T-helper 1 cell treated with Interleukin-12 subunit alpha and Interleukin-12 subunit beta and Interleukin-4 antibody, amounts not matched to agents 30 μg/mL and 1 μg/mL, for 36 hours (primary cell): ENCODE results near the gene ZSCAN5B.
"Not testable (repeated sequence)": the region's sequence is repeated elsewhere in the genome, so short reads cannot be mapped to it uniquely, and the experiment has no call there.

Experiments
- H3K27ac Mint-ChIP-seq: one replicate; pipeline ENCODE4 v1.8.0; 2021; ENCODE audit warnings: mild to moderate bottlenecking, mixed read lengths
- H3K27me3 Mint-ChIP-seq: one replicate; pipeline ENCODE4 v1.8.0; 2021; ENCODE audit warnings: low read depth, mixed read lengths
- H3K36me3 Mint-ChIP-seq: one replicate; pipeline ENCODE4 v1.8.0; 2021; ENCODE audit warnings: low read depth, mixed read lengths
- H3K4me1 Mint-ChIP-seq: one replicate; pipeline ENCODE4 v1.8.0; 2021; ENCODE audit warnings: low read depth, mixed read lengths
- H3K4me3 Mint-ChIP-seq: one replicate; pipeline ENCODE4 v1.8.0; 2021; ENCODE audit warnings: mild to moderate bottlenecking, moderate library complexity, mixed read lengths
- H3K9me3 Mint-ChIP-seq: one replicate; pipeline ENCODE4 v1.8.0; 2021; ENCODE audit warnings: mixed read lengths

Gene ZSCAN5B

DNA sequence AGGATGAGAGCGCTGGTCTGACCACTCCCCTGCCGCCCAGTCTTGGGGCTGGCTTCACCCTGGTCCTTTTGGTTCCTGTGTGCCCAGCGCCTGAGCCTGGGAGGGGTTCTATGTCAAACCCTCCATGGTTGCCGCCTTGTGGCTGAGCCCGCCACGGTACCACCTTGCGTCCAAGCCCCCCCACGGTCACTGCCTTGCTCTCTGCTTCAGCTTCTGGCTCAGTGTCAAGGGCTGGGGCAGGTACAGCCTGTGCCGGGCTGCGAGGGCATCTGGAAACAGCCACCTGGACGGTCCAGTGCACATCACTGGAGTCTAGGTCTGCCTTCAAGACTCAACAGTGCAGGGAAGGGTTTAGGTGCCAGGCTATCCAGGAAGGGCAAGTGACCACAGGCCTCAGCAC, 36.0 kb downstream of the ZSCAN5B start:
- Mint-ChIP-seq H3K27me3 (no peaks in the 10 kb centered on the region), H3K36me3 (peaks cover 13% of the 10 kb centered on the region), H3K4me1 (peaks cover 10% of the 10 kb centered on the region), H3K9me3 (no peaks in the 10 kb centered on the region), H3K4me3 (no peak overlapping the region), H3K27ac (no peak overlapping the region)

DNA sequence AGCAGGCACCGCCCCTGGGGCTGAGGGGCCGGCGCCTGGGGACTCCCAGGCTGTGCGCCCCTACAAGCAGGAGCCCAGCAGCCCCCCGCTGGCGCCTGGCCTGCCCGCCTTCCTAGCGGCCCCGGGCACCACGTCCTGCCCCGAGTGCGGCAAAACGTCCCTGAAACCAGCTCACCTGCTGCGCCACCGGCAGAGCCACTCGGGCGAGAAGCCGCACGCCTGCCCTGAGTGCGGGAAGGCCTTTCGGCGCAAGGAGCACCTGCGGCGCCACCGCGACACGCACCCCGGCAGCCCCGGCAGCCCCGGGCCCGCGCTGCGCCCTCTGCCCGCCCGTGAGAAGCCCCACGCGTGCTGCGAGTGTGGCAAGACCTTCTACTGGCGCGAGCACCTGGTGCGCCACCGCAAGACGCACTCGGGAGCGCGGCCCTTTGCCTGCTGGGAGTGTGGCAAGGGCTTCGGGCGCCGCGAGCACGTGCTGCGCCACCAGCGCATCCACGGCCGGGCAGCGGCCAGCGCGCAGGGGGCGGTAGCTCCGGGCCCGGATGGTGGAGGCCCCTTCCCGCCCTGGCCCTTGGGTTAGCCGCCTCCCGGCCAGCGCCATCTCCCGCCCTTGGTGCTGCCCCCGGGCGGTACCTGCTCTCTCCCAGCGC, 37.8 kb downstream of the ZSCAN5B start:
- Mint-ChIP-seq H3K27ac (no peak overlapping the region), H3K36me3 (peaks cover 19% of the 10 kb centered on the region), H3K4me1 (peaks cover 10% of the 10 kb centered on the region), H3K9me3 (no peaks in the 10 kb centered on the region), H3K27me3 (no peaks in the 10 kb centered on the region), H3K4me3 (no peak overlapping the region)

DNA sequence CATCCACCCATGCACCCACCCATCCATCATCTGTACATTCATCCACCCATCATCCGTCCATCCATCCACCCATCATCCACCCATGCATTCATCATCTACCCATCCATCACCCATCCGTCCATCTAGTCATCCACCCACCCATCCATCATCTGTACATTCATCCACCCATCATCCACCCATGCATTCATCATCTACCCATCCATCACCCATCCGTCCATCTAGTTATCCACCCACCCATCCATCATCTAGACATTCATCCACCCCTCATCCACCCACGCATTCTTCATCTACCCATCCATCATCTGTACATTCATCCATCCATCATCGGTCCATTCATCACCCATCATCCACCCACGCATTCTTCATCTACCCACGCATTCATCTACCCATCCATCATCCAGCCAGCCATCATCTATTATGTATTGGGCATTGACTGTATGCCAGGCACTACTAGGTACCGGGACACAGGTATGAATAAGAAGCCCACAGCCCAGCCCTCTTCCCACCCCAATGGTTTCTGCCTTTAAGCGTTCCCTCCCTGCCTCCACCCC, 38.5 kb downstream of the ZSCAN5B start:
- Mint-ChIP-seq H3K36me3 (peaks cover 19% of the 10 kb centered on the region), H3K27me3 (no peaks in the 10 kb centered on the region), H3K27ac (no peak overlapping the region), H3K9me3 (no peaks in the 10 kb centered on the region), H3K4me3 (no peak overlapping the region), H3K4me1 (peaks cover 10% of the 10 kb centered on the region)

DNA sequence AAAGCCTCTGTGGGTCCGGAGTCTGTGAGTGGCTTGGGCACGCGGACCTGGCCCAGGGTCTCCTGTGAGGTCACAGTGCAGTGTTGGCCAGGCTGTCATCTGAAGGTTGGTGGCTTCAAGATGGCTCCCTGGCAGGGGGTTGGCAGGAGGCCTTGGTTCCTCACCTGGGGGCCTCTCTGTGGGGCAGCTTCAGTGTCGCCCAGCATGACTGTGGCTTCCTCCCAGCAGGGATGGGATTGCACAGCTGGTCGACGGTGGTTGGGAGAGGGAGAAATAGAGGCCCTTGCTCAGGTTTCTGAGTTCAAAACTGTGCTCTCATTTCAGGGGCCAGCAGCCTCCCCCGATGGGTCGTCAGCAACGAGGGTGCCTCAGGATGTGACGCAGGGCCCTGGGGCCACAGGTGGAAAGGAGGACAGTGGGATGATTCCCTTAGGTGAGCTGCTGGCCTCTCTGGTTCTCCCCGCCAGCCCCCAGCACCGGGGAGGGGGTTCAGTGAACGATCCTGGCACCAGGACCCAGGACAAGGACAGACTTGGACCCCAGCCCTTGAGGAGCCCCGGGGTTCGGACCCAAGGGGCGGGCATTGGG, 39.3 kb downstream of the ZSCAN5B start:
- no peaks in the 10 kb centered on the region for H3K27me3 Mint-ChIP-seq
- H3K4me1 Mint-ChIP-seq = peaks cover 11% of the 10 kb centered on the region
- H3K27ac Mint-ChIP-seq = no peak overlapping the region
- H3K9me3 Mint-ChIP-seq = no peaks in the 10 kb centered on the region
- H3K36me3 Mint-ChIP-seq = peaks cover 23% of the 10 kb centered on the region
- H3K4me3 Mint-ChIP-seq = no peak overlapping the region

DNA sequence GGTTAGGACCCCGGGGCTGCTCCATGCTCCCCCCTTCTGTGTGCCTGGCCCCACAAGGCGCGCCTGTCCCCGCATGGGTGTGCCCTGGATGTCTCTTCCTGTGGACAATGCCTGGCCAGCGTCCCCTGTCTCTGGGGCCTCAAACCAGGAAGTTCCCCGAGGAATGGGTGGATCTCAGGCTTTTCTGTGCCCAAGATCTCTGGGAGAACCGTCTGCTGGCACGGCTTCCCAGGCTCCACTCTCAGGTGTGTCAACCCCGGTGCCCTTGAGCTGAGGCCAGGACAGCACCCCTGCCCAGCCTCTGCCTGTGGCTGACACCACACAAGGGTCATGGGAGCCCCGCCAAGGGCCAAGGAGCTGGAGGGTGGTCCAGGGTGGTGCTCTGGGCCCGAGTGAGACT, 40.8 kb downstream of the ZSCAN5B start:
- H3K36me3 Mint-ChIP-seq = peaks cover 23% of the 10 kb centered on the region
- no peak overlapping the region for H3K27ac Mint-ChIP-seq
- no peak overlapping the region for H3K4me3 Mint-ChIP-seq
- peaks cover 10% of the 10 kb centered on the region for H3K4me1 Mint-ChIP-seq
- no peaks in the 10 kb centered on the region for H3K27me3 Mint-ChIP-seq
- H3K9me3 Mint-ChIP-seq = no peaks in the 10 kb centered on the region

DNA sequence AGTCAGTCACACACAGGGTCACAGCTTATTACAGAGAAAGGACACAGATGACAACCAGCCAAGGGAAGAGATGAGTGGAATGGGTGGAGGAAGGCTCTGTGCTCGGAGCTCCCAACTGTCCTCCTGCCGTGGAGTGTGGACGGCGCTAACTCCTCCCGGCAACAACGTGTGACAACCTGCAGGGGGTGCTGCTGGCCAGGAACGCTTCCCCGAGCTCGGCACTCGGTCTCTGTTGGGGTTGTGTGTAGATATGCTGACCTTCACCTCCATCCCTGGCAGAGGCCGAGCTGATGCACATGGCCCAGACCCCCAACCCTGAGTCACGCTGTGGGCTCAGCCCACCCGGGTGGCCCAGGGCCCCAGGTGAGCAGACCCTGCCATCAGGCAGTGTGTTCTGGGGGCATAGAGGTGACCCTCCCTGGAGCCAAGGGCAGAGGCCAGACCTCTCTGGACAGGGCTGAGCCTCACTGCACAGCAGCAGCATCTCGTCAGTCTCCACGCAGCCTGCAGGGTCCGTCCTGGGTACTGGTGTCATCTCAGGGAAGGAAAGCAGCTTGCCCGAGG, 42.4 kb downstream of the ZSCAN5B start:
- Mint-ChIP-seq H3K27ac (no peak overlapping the region), H3K4me1 (peaks cover 10% of the 10 kb centered on the region), H3K9me3 (no peaks in the 10 kb centered on the region), H3K27me3 (no peaks in the 10 kb centered on the region), H3K4me3 (no peak overlapping the region), H3K36me3 (peaks cover 25% of the 10 kb centered on the region)

DNA sequence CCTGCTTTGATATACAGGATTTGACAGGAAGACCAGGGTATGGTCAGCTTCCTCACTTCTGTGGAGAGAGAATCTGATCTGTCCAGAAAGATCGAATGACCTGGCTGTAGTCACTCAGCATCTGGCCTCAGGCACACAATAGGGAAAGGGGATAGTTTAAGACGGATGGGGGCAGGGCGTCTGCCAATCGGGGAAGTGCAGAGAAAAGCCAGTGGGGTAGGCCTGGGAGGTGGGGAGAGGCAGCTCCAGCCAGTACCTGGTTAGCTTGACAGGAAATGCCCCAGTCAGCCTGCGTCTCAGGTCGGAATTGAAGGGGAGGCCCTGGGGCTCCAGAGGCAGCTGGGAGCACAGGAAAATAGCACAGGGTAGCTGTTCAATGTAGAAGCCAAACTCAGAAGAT, 44.1 kb downstream of the ZSCAN5B start:
- Mint-ChIP-seq H3K9me3 (no peaks in the 10 kb centered on the region), H3K27me3 (no peaks in the 10 kb centered on the region), H3K27ac (peak overlapping the region; percentile 62), H3K36me3 (peaks cover 28% of the 10 kb centered on the region), H3K4me3 (no peak overlapping the region), H3K4me1 (peaks cover 10% of the 10 kb centered on the region)

DNA sequence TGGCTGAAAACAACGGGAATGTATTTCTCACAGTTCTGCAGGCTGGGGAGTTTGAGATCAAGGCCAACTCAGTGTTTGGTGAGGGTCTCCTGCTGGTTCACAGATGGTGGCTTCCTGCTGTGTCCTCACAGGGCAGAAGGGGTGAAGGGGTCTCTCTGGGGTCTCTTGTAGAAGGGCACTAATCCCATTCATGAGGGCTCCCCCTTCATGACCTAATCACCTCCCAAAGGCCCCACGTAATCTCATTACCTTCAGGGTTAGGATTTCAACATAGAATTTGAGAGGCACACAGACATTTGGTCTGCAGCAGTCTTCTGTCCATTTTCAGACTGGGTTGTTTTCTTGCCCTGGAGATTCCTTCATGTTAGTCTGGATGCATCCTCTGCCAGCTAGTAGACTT, 44.9 kb downstream of the ZSCAN5B start:
- H3K36me3 Mint-ChIP-seq = peaks cover 31% of the 10 kb centered on the region
- H3K4me3 Mint-ChIP-seq = no peak overlapping the region
- peaks cover 10% of the 10 kb centered on the region for H3K4me1 Mint-ChIP-seq
- no peaks in the 10 kb centered on the region for H3K9me3 Mint-ChIP-seq
- H3K27me3 Mint-ChIP-seq = no peaks in the 10 kb centered on the region
- no peak overlapping the region for H3K27ac Mint-ChIP-seq

DNA sequence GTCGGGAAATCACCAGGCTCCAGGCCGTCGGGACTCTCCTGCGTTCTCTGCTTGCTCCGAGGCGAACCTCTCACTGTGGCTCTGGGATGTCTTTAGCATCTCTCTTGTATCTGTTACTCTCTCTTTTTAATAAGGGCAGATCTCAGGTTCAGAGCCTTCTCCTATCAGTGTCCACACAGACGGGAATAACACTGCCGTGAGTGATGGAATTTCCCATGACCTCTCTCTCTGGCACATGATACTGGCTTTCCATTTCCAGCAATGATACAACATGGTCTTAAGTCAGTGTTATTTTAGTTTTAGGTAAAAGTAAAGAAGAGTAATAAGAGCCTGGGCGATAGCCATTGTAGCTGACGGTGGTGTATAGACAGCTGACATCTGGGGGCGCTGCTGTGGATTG, 47.2 kb downstream of the ZSCAN5B start:
- Mint-ChIP-seq H3K9me3 (no peaks in the 10 kb centered on the region), H3K27me3 (no peaks in the 10 kb centered on the region), H3K36me3 (peaks cover 28% of the 10 kb centered on the region), H3K27ac (no peak overlapping the region), H3K4me1 (peaks cover 10% of the 10 kb centered on the region), H3K4me3 (no peak overlapping the region)

DNA sequence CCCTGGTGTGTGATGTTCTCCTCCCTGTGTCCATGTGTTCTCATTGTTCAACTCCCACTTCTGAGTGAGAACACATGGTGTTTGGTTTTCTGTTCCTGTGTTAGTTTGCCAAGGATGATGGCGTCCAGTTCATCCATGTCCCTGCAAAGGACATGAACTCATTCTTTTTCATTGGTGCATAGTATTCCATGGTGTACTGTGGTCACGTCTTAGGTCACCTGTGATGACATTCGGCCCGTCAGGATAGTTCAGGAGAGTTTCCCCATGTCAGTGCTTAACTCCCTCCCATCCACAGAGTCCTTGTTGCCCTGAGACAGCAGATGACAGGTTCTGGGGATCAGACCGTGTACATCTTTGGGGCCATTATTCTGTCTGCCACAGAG, 47.9 kb downstream of the ZSCAN5B start:
- H3K27ac Mint-ChIP-seq = no peak overlapping the region
- no peak overlapping the region for H3K4me3 Mint-ChIP-seq
- H3K36me3 Mint-ChIP-seq = peaks cover 27% of the 10 kb centered on the region
- no peaks in the 10 kb centered on the region for H3K27me3 Mint-ChIP-seq
- H3K9me3 Mint-ChIP-seq = no peaks in the 10 kb centered on the region
- peaks cover 10% of the 10 kb centered on the region for H3K4me1 Mint-ChIP-seq

DNA sequence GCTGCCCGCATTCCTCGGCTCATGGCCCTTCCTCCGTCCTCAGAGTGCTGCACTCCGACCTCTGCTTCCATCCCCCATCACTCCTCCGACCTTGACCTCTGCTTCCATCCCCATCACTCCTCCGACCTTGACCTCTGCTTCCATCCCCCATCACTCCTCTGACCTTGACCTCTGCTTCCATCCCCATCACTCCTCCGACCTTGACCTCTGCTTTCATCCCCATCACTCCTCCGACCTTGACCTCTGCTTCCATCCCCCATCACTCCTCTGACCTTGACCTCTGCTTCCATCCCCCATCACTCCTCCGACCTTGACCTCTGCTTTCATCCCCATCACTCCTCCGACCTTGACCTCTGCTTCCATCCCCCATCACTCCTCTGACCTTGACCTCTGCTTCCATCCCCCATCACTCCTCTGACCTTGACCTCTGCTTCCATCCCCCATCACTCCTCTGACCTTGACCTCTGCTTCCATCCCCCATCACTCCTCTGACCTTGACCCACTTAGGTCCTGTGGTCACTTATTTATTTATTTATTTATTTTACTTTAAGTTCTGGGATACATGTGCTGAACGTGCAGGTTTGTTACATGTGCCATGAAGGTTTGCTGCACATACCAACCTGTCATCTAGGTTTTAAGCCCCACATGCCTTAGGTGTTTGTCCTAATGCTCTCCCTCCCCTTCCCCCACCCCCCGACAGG, 48.5 kb downstream of the ZSCAN5B start:
- H3K4me1 Mint-ChIP-seq = peaks cover 10% of the 10 kb centered on the region
- H3K27ac Mint-ChIP-seq, H3K9me3 Mint-ChIP-seq, H3K4me3 Mint-ChIP-seq, H3K27me3 Mint-ChIP-seq: not testable (repeated sequence)
- H3K36me3 Mint-ChIP-seq = peaks cover 27% of the 10 kb centered on the region

DNA sequence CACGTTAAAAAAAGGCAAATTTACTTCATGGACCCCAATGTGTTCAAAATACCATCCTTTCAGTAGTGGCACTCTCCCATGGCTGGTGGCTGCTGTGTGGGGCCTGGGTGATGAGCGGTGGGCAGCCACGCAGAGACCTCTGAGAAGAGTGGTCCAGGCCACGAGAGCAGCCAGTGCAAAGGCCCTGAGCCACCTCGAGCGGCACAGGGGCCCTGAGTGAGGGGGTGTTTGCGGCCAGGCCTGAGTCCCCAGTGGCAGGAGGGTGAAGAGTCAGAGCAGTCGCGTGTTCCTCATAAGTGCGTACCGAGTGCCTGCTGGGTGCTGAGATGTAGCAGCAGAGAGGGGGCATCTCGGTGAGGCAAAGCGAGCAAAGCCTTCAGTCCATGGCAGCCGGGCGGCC, 49.5 kb downstream of the ZSCAN5B start:
- Mint-ChIP-seq H3K27me3 (no peaks in the 10 kb centered on the region), H3K36me3 (peaks cover 22% of the 10 kb centered on the region), H3K27ac (no peak overlapping the region), H3K9me3 (no peaks in the 10 kb centered on the region), H3K4me1 (peaks cover 8% of the 10 kb centered on the region), H3K4me3 (no peak overlapping the region)

DNA sequence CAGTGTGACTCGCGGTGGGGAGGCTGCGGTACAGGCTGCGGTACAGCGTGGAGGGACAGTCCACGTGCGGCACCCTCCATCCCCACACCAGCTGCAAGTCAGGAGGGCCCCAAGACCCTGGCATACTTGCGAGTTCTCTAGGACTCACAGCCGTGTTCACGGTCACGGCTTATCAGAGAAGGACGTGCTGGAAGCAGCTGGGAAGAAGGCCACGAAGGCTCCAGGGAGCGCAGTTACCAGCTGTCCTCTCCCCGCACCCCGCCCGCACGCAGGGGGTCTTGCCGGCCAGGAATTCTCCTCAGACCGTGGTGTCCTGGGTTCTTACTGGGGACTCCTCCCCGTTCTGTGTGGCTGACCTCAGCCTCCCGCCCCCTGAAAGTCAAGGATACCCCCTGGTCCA, 50.3 kb downstream of the ZSCAN5B start:
- peaks cover 22% of the 10 kb centered on the region for H3K36me3 Mint-ChIP-seq
- H3K27ac Mint-ChIP-seq = no peak overlapping the region
- H3K4me3 Mint-ChIP-seq = no peak overlapping the region
- no peaks in the 10 kb centered on the region for H3K27me3 Mint-ChIP-seq
- H3K4me1 Mint-ChIP-seq = peaks cover 11% of the 10 kb centered on the region
- no peaks in the 10 kb centered on the region for H3K9me3 Mint-ChIP-seq

DNA sequence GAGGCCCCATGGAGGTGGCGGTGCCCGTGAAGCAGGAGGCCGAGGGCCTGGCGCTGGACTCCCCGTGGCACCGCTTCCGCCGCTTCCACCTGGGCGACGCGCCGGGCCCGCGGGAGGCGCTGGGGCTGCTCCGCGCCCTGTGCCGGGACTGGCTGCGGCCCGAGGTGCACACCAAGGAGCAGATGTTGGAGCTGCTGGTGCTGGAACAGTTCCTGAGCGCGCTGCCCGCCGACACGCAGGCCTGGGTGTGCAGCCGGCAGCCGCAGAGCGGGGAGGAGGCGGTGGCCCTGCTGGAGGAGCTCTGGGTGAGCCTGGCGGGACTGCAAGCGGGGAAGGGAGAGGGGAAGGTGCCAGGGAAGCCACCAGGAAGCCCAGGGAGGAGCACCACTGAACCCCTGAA, 50.7 kb downstream of the ZSCAN5B start:
- H3K4me3 Mint-ChIP-seq = no peak overlapping the region
- peaks cover 13% of the 10 kb centered on the region for H3K4me1 Mint-ChIP-seq
- no peaks in the 10 kb centered on the region for H3K9me3 Mint-ChIP-seq
- no peak overlapping the region for H3K27ac Mint-ChIP-seq
- H3K36me3 Mint-ChIP-seq = peaks cover 22% of the 10 kb centered on the region
- no peaks in the 10 kb centered on the region for H3K27me3 Mint-ChIP-seq

DNA sequence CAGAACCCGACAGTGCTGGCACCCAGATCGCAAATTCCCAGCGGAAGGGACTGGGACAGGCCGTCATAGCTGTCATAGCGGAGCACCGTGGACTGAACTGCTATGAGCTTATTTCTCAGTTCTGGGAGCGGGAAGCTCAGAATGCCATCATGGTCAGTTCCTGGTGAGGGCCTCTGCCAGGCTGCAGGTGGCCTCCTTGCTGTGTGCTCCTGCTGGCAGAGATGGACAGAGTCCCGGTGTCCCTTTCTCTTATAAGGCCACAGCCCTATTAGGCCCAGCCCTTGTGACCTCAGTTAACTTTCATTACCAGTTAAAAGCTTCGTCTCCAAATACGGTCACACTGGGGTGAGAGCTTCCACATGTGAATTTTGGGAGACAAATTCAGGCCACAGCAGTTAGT, 51.9 kb downstream of the ZSCAN5B start:
- Mint-ChIP-seq H3K36me3 (peaks cover 22% of the 10 kb centered on the region), H3K27me3 (no peaks in the 10 kb centered on the region), H3K4me3 (no peak overlapping the region), H3K4me1 (peaks cover 16% of the 10 kb centered on the region), H3K9me3 (no peaks in the 10 kb centered on the region), H3K27ac (no peak overlapping the region)
